Ureter (tissue), 1 donor: Measurements from ENCODE around the gene CHMP1B. TPM values are rescaled to one million over a fixed set of nuclear protein-coding genes. Genes with fewer than 3 reads are reported as not detected.

Experiments used
- DNase-seq: peaks from one replicate; pipeline ENCODE4 v3.0.0-alpha.2; 2020; ENCODE audit warnings: low spot score
- total RNA-seq: library from RNA; stranded (reverse); gene quantifications from one replicate; pipeline ENCODE4 v1.2.4, GENCODE V29; 2023
- donor health status: DM: yes; HTN: yes; CAD: no.

CHMP1B gene, protein sequence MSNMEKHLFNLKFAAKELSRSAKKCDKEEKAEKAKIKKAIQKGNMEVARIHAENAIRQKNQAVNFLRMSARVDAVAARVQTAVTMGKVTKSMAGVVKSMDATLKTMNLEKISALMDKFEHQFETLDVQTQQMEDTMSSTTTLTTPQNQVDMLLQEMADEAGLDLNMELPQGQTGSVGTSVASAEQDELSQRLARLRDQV
- 39.2 TPM for total RNA-seq

DNA sequence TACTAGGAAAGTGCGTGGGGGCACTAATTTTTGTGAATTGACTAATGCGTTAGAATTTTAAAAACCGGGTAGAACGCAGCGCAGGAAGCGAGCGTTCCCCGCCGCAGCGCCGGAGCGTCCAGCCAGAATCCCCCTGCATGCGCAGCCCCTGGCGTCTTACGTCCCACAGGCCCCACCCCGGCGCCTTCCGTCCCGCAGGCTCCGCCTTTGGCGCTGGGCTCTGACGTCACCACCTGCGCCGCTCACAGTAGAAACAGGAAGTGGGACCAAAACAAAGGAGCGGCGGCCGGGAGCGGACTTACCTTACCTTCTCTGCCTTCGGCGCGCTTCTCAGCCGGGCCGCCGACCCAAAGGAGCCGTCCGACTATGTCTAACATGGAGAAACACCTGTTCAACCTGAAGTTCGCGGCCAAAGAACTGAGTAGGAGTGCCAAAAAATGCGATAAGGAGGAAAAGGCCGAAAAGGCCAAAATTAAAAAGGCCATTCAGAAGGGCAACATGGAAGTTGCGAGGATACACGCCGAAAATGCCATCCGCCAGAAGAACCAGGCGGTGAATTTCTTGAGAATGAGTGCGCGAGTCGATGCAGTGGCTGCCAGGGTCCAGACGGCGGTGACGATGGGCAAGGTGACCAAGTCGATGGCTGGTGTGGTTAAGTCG, at the start of gene CHMP1B:
Gene CHMP1B, plus strand, starts transcription at position 268 of the 660 bp plus-strand sequence. Its CDS starts 99 bp downstream, at position 367.
- peak; percentile 98 for DNase-seq

DNA sequence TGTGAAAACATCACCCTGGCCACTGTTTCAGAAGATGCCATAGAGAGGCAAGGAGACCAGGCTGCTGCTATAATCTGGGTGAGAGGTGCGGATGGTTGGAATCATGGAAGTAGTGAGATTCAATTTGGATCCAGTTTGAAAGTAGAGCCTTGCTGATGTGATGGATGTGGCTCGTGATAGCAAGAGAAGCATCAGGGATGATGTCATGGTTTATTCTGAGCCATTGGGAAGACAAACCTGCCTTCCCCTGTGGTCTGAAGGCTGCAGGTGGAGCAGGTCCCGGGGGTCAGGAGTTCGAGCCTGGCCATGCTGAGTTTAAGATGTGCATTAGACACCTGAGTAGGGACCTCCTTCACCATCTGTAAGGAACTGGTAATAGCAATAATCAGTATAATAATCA, 49.6 kb upstream of the CHMP1B start:
- DNase-seq, result no peak

DNA sequence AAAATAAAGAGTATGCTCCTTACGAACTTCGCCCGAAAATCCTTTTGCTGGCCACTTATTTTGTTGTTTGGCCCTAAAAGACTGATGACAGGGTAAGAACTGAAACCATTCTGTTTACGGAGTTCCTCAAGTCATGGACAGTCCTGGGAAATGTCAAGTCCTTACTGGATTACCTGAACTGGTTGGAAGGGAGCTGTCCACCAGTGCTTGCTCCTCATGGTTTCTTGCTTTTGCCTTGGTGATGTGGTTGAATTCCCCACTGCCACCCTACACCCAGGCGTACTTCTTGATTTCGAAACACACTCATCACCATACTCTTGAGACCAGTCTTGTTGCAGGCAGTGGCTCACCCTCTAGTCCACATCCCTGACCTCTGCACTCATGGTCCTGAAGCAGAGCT, 49.1 kb upstream of the CHMP1B start:
- no peak for DNase-seq

DNA sequence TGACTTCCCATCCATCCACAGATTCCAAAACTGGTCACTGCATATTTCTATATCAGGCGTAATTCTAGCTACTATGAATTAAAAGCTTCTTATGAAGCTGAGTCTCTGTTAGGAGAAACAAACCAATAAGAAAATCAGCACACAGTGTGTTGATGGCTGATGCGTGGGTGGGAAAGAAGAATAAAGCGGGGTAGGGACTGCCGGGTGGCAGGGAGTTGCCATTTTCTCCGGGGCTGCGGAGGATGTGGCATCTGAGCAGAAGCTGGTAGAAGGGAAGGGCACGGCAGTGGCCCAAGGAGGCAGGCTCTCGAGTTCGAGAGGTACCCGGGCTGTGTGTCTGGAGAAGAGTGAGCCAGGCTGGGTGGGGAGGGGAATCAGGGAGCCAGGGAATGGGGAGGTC, 48.6 kb upstream of the CHMP1B start:
- no peak for DNase-seq

DNA sequence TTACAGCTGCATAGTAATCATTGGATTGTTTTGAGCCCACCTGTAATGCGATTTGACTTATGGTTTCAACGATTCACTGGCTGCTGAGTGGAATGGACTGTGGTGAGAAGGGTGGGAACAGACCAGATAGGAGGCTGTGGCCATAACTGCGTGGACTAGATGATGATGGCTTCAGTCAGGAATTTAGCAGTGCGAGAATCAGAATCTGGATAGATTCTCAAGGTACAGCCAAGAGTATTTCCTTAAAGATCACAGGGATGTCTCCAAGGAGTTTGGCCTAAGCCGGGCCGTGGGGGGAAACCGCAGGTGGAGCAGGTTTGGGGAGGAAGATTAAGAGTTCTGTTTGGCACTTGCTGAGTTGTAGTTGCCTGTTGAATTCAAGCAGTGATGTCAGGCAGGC, 44.0 kb upstream of the CHMP1B start:
- DNase-seq, result no peak

DNA sequence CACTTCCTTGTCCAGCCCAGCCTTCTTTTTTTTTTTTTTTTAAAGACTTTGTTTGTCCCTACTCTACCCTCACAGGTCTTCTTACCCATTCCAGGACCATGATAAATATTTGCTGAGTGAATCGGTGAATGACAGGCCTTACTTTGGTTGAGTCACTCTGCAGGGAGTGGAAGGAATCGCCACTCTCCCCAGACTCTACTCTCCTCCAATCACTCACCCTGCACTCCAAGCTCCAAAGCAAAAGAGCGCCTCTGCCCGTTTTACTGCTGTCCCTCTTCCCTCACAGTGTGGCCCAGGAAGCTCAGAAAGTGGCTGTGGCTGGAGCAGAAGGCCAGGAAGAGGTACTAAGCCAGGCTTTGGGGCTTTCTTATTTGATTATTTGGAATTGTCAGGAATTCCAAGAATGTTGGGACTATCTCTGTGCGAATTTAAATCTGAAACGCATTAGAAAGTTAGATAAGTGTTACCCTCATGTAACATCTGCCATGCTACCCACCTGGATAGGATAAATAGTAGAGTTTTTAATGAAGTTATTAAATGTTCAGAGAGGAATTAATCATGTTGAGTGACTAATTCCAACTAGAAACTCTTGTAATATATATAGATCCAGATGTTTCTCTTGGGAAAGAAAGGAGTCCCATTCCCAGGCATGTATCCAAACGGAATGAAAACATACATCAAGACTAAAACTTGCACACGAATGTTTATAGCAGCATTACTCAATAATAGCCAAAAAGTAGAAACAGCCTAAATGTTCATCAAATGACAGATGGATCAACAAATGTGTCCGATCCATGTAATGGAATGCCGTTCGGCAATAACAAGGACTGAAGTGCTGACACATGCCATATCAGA, 43.0 kb upstream of the CHMP1B start:
- no peak for DNase-seq

DNA sequence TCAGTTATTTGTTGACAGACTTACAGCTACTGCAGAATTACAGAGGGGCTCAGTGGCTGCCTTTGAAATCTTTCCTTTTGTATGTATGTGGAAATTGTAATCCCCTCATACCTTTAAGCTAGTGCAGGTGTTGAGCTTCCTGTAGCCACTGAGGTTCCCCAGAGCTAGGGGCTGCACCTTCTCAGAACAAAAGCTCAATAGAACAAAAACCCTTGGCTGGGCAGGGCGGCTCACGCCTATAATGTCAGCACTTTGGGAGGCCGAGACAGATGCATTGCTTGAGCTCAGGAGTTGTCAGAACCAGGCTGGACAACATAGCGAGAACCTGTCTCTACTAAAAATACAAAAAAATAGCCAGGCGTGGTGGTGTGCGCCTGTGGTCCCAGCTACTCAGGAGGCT, 41.3 kb upstream of the CHMP1B start:
- no peak for DNase-seq

DNA sequence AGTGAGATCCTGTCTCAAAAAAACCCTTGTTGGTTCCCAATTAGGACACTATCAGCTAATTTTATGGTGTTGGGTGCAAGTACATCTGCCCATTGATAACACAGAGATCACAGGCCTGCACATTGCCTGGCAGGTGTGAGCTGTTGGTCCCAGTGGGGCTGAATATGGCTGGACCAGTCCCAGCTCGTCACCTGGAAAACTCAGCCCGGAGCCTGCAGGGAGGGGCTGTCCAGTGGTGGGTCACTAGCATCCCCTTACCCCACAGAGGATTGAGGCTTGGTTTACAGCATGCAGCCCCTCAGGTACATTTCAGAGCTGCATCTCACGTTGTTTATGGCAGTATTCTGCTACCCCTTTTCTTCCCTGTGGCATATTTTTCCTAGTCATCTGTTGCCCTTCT, 40.8 kb upstream of the CHMP1B start:
- no peak for DNase-seq

DNA sequence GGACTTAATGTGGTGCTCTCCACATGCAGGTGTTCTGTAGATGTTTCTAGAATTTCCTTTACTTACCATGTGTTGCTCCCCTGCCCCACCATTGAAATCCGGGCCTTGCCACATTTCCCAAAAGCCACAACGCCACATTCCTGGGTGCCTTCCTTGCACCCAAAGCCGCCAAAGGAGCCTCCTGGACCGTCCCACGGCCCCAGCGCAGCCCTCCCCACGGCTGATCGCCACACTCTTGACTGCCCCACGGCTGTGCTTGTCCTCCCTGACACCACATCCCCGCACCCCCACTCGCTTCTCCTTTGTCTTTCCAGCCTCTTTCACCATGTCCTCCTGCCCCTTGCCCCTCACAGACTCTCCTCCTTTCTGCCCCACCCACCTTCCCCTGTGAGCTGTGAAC, 40.2 kb upstream of the CHMP1B start:
- no peak for DNase-seq

DNA sequence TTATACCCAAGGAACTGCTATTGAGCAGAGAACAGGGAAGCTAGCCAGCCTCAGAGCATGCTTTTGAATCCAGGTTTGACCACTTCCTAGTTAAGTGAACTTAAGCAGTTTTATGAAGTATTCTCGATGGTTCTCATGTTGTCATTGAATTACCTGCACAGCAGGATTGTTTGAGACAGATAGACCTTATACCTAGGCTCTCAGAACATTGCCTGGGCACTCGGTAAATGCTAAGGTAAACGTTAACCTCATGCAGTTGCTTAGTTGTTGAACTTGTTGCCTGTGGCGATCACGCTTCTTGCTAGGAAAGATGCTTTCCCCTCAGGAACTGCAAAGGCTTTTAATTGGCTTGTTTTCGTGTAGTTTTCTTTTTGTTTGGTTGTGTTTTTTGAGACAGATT, 34.0 kb upstream of the CHMP1B start:
- DNase-seq, result no peak

DNA sequence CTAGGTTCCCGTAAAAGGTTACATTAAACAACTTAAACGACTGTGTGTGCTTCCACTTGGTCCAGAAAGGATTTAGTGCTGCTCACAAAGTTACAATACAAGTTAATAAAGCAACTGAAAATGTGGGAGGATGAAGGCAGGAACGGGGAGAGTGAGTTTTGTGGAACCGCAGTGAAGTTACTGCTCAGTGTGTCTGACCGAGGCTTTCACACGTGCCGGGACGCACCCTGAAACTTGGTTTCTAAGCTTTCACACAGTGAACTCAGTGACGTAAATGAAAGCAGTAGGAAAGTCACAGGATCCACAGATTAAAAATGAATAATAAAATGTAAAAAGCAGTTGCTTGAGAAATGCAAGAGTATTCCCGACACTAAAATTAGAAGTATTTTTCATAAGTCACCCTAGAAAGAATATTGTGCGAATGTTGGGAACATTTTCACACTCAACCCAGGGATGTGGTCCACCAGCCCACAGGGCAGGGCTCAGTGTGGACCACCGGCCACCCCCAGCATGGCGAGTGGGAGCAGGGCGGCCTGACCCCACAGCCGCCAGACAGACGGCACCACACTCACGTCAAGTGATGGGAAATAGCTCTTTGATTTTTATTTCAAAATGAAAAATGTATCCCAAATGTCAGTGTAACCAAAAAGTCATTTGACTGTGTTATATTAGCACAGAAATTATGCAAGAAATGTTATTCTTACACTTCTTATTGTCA, 32.6 kb upstream of the CHMP1B start:
- DNase-seq, result no peak

DNA sequence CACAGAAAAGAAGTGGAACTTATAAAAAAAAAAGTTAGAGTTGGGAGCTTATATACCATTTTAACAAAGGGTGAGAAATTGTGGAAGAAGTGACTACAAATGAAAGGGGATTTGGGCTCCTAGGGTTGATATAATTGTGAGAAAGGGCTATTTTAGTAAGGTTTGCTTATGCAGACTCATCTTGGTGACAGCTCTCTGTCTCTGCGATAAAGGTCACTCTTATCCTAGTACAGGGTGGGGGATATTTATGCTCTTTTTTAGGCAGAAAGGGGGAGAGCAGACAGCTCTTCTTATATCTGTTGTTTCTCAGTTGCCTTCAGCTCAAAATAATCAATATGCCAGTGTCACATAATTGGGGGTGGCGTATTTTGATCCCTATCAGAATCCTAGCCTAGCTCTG, 31.3 kb upstream of the CHMP1B start:
- no peak for DNase-seq

DNA sequence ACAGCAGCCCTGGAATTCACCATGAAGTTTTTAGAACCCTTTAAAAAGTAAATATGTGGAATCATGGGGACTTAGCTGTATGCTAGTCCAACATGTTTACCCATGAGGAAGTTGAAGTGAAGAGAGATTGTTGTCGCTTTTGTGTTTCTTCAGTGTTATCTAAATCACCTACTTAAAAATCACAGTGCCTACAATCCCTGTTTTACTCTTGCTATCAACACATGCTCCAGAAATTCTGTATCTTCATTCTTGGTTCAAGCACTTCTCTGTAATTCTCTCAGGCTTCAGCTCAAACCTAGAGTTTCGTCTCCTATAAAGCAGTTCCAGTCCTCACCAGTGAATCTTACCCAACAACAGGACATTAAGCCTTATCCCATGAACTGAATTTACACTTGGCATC, 30.5 kb upstream of the CHMP1B start:
- DNase-seq, result no peak

DNA sequence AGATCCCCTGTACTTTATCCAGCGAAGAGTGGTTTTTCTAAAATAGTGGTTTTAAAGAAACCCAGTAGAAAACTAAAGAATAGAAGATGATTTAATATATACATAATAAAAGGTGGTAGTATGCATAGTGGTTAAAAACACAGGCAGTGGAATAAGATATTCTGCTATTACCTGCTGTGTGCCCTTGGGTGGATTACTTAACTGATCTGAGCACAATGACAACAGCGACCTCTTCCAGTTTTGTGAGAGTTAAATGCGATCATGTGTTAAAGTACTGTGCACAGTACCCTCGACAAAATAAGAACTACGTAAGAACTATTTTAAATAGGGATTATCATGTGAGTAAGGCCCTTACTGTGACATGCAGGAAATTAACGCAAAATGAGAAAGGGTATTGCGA, 30.0 kb upstream of the CHMP1B start:
- DNase-seq, result no peak

DNA sequence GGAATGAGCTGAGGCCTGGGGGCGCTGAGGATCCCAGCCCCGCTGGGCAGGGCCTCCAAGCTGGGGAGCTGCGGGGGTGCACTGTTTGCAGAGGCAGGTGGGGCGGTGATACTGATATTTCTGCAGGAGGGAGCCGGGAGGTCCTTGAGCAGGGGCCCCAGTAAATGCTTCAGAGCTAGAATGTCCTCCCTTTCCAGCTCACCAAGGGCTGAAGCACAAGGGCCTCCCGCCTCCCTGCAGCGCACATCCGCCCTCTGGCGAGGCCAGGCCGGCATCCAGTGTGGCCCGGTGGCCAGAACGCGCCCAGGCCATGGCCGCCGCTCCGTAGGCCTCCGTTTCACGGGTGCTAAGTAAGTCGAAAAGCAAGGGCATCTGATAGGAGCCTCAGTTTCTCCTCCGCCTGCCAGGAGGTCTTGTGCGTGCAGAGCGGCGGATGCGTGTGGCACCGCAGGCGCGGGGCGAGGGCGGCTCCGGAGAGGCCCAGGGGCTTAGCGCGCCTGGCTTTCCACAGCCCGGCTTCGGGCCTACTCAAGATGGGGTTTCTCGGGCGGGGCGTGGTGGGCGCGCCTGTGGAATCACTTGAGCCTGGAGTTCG, 29.5 kb upstream of the CHMP1B start:
- no peak for DNase-seq

DNA sequence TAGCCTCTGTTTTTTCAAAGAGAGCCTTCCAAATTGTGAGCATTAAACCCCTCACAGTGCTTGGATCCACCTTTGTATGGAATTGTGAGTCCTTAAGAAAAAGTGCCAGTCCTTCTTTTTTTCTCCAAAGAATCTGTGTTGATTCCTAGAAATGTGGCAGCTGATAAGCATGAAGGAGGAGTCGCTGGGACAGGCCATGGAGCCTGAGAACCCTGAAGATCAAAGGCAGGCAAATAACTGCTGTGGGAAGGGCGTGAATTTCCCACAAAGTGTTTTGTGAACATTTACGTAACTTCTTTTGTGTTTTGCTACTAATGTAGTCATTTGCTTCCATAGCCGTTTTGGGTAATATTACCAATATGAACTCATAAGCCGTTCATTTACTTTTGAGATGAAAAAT, 27.7 kb upstream of the CHMP1B start:
- DNase-seq, result no peak

DNA sequence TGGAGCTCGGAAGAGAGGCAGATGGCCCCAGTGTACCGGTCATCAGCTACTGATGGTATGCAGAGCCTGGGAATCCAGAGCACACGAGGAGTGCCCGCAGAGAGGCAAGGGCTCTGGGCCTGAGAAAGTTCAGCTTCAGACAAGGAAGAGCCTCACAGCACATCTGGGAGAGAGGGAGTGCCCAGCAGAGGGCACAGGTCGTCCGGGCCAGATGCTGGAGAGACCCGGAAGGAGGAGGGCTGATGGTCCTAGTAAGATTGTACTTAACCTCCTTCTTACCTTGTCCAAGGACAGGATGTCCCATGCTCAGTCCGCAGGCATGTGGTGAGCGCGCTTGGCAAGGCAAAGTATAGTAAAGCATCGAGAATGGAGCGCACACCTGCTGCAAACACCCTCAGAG, 24.4 kb upstream of the CHMP1B start:
- no peak for DNase-seq

DNA sequence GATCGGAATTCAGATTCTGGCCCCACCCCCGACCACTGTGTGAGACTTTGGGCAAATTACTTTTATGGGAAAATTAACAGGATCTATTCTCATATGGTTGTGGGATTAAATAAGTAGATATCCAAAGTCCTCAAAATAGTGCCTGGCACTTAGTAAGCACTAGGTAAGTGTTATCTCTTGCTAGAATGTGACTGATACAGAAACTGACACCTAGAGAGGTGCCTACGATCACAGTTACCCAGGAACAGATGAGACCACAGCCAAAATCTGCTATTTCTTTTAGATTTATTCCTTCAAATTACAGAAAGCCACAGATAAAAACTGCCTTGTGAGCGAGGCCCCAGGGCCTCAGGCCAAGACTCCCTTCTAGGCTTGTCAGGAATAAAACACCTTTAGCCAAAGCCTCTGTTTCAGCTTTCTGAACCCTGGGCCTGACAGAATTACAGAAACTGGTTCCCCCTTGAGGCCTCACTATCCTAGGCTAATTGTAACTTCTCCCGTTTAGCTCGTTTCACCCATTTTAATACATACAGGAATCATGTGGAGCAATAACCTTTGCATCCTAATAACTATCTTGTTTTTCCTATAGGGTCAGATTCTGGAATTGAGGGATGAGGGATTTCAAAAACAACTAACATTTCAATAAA, 22.3 kb upstream of the CHMP1B start:
- DNase-seq, result no peak

DNA sequence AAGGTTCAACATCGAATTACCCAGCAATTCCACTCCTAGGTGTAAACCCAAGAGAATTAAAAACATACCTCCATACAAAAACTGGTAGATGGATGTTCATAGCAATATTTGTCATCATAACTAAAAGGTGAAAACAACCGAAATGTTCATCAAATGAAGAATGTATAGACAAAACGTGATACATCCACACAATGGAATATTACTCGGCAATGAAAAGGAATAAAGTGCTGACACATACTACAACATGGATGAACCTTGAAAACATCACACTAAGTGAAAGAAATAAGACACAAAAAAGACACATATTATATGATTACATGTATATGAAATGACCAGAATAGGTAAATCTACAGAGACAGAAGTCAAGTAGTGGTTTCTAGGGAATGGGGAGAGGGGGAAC, 20.6 kb upstream of the CHMP1B start:
- no peak for DNase-seq

DNA sequence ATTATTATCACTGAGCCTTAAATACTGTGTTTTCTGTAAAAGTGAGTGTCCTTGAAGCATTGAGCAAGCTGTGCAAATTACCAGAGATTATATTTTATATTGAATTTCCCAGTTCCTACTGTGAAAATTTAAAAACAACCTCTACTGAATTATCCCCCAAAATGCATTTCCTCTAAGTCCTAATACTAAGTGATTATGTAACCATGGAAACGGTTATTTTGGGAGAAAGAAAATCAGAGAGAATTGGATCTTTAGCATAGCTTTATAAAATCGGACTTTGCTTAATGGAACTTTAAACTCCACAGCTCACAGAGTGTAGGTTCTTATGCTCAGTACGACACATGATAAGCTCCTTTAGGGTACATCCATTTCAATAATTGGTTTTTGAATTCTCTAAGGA, 19.3 kb upstream of the CHMP1B start:
- no peak for DNase-seq

DNA sequence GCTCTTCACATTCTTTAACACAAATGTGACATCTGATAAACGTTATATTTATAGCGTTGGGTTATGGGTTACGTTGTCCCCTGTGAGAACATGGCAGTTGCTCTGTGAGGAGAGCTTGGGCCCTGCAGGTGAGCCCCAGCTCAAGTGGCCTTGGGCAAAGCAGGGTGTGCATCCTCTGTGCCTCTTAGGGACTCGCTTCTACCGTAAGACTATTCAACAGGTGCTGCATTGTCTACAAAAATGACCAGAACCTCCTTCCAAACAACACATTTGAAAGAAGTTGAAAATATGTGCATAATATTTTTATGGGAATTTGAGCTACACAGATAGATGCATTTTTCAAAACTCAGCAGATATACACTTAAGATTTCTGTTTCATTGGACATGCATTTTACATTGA, 16.4 kb upstream of the CHMP1B start:
- DNase-seq, result no peak

DNA sequence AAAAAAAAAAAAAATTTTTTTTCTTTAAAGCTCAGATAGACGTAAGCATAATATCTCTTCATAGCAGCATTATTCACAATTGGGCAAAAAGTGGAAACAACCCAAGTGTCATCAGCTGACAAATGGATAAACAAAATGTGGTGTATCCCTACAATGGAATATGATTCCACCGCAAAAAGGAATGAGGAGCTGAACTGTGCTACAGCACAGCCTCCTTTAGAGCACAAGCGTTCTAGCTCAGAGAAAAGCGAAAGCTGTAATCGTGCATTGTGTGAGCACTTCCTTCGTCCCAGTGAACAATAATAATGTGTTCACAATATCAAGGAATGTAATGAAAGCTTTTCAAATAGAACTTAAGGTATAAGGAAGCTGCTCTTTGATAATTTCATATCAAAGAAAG, 11.7 kb upstream of the CHMP1B start:
- DNase-seq, result no peak
